ENCODE data around the gene TBCA. TPM values are rescaled to one million over a fixed set of nuclear protein-coding genes. Genes with fewer than 3 reads are reported as not detected.

Gene TBCA
- total RNA-seq, 1 experiment from 2014 or later, result 330 TPM

- Histone ChIP-seq H2BK5ac (ENCODE audit: insufficient read length, low read length) (no peak overlapping the region), H3K79me2 (ENCODE audit: insufficient read depth, low read length) (no peaks in the 10 kb centered on the region), H4K91ac (ENCODE audit: insufficient read length, low read depth, low read length) (no peak overlapping the region), H3K14ac (ENCODE audit: insufficient read depth, low read length) (no peak overlapping the region), H2BK12ac (ENCODE audit: insufficient read length, low read depth, low read length) (no peak overlapping the region), H3K23me2 (ENCODE audit: insufficient read length, low read depth, low read length, poor library complexity, severe bottlenecking) (no peaks in the 10 kb centered on the region), H2AK5ac (ENCODE audit: insufficient read length, low read length) (no peak overlapping the region), H3K27me3 (ENCODE audit: insufficient read depth, low read length) (no peaks in the 10 kb centered on the region), H4K5ac (ENCODE audit: insufficient read length, low read depth, low read length) (no peak overlapping the region), H3K4me1 (ENCODE audit: insufficient read depth, low read length) (no peaks in the 10 kb centered on the region), H4K8ac (replicated peaks; ENCODE audit: insufficient read length, low read depth, low read length) (no peak overlapping the region), H3K9me3 (ENCODE audit: control insufficient read depth, low read depth, low read length) (no peaks in the 10 kb centered on the region), H3T11ph (ENCODE audit: low read length) (no peak overlapping the region), H3K79me1 (ENCODE audit: insufficient read depth, low read depth, low read length, poor library complexity, severe bottlenecking) (no peaks in the 10 kb centered on the region), H3K56ac (ENCODE audit: insufficient read length, low read depth, low read length) (no peak overlapping the region), H3K4me2 (ENCODE audit: insufficient read depth, insufficient read length, low read length) (no peak overlapping the region), H3K9ac (ENCODE audit: extremely low read depth, insufficient read length, low read length) (no peak overlapping the region), H2BK120ac (ENCODE audit: low read depth, low read length, poor library complexity, severe bottlenecking) (no peak overlapping the region), H3K4ac (ENCODE audit: low read depth, low read length) (no peak overlapping the region), H2BK15ac (ENCODE audit: low read depth, low read length) (no peak overlapping the region), H3K27ac (ENCODE audit: insufficient read length, low read depth, low read length) (no peak overlapping the region), H3K18ac (ENCODE audit: insufficient read length, low read depth, low read length) (no peak overlapping the region), H4K20me1 (ENCODE audit: control insufficient read depth, insufficient read depth, insufficient read length) (no peaks in the 10 kb centered on the region), H2AFZ (ENCODE audit: low read length) (no peak overlapping the region), H3K23ac (ENCODE audit: insufficient read length, low read depth, low read length) (no peak overlapping the region), H2BK20ac (ENCODE audit: low read depth, low read length, poor library complexity, severe bottlenecking) (no peak overlapping the region)
- H3K4me3 Mint-ChIP-seq, result no peak overlapping the region
- DNase-seq, result no peak
- WGBS (ENCODE audit: extremely low coverage, insufficient read length, low lambda C conversion rate), result no CpG with 5 or more reads among the region's 1 CpG
- H3K27ac Mint-ChIP-seq, result no peak overlapping the region
- H3K4me1 Mint-ChIP-seq, result no peaks in the 10 kb centered on the region
- peaks cover 12 to 20% of the 10 kb centered on the region in 2 experiments for H3K9me3 Mint-ChIP-seq
- peaks cover 19% of the 10 kb centered on the region for H3K27me3 Mint-ChIP-seq (ENCODE audit: low read depth)
- no peak for TF ChIP-seq CTCF (conservative IDR thresholded peaks at IDR 0.05)
- peaks cover 6 to 12% (median 7%) of the 10 kb centered on the region in 3 experiments for H3K36me3 Mint-ChIP-seq (ENCODE audit: insufficient read depth in 1 of 3, low read depth in 3 of 3)
These were observed 22.3 kb upstream of the TBCA start for GRCh38 chr5:77798456-77798855.

Data from H9 (cell line).